Left renal pelvis (tissue), 4 donors: ENCODE data around the gene CST3. TPM values are rescaled to one million over a fixed set of nuclear protein-coding genes. Genes with fewer than 3 reads are reported as not detected.

Experiments used
- polyA plus RNA-seq, 4 donors: library from polyadenylated mRNA; unstranded; fragments of 120-200 nt; gene quantifications; one replicate each; pipeline ENCODE4 v1.2.1, GENCODE V29; 2013; ENCODE audit not compliant: insufficient read length in 4 of 4

Gene CST3
- polyA plus RNA-seq, 4 donors, result 129 to 191 (median 160) TPM

Other genes with a start within 250 kb of the CST3 start
- gene NAPB, start 216.5 kb downstream of the CST3 start, polyA plus RNA-seq, result 10 to 100 TPM; 13.5 to 24.5 (median 19.3) TPM
- gene CSTL1, start 198.3 kb downstream of the CST3 start, polyA plus RNA-seq, result not detected
- not detected for gene CST11, start 185.1 kb downstream of the CST3 start, polyA plus RNA-seq
- not detected for gene CST8, start 146.8 kb downstream of the CST3 start, polyA plus RNA-seq
- not detected for gene CST9L, start 69.5 kb downstream of the CST3 start, polyA plus RNA-seq
- not detected for gene CST9, start 32.0 kb downstream of the CST3 start, polyA plus RNA-seq
- gene CST4, start 51.1 kb upstream of the CST3 start, polyA plus RNA-seq, result not detected
- gene CST1, start 113.0 kb upstream of the CST3 start, polyA plus RNA-seq, result not detected
- gene CST2, start 188.8 kb upstream of the CST3 start, polyA plus RNA-seq, result not detected
- gene CST5, start 241.8 kb upstream of the CST3 start, polyA plus RNA-seq, result under 1 TPM in 3 of 4 donors, not detected in 1; 0.27 to 0.52 (median 0.32) TPM